C4-2B (cell line): ENCODE data around the gene KCNK5.

Source experiments
- CTCF ChIP-seq: fragments of 450-650 bp; conservative IDR thresholded peaks from 2 replicates; pipeline ENCODE4 v1.5.1; 2017; ENCODE audit warnings: mild to moderate bottlenecking
- ZFX ChIP-seq: fragments of 450-650 bp; IDR thresholded peaks from 2 replicates; pipeline ENCODE4 v1.6.1; 2017

DNA sequence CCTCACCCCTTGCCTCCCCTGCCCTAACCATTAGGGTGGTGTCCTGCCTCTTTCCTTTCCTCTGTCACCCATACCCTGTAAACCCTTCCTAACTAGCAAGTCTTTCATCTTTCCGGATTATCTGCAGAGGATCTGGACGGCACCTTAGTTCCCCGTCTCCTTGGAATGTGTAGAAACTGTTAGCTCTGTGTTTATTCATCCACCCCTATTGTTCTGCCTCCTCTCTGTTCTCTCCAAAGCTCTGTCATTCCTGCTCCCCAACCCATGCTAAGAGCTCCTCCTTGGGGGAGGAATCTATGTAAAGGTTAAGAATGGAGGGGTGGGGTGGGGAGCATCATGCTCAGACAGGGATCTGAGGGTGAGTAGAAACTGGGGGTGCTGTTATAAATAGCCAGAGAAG is 39.4 kb upstream of the KCNK5 start:
- TF ChIP-seq CTCF: no peak
- no peak for TF ChIP-seq ZFX
